Panc1 (cell line): ENCODE results near the gene SFI1. TPM values are rescaled to one million over a fixed set of nuclear protein-coding genes. Genes with fewer than 3 reads are reported as not detected.

ENCODE experiments used
- ATAC-seq: fragments of 200-7000 bp; cut with Tn5 transposase; 2 replicates; pipeline ENCODE4 v1.9.1; 2020; ENCODE audit warnings: mild to moderate bottlenecking, moderate library complexity
- BruUV-seq: library from RNA; stranded (reverse); fragments of 400-500 nt; replicated peaks from 2 replicates; lab custom pipeline; 2021; lab: Mats Ljungman, UMichigan
- CTCF ChIA-PET: fragments of 300-600 bp; sonication (Branson Sonifier 250); formaldehyde crosslinking; loops from one replicate; lab custom pipeline; 2022; ENCODE audit warnings: antibody characterized with exemption; lab: Charles Lee
- POLR2A ChIA-PET: fragments of 300-600 bp; sonication (Branson Sonifier 250); formaldehyde crosslinking; loops from one replicate; lab custom pipeline; 2022; ENCODE audit warnings: antibody characterized with exemption; lab: Charles Lee
- DNase-seq: peaks from one replicate; pipeline ENCODE4 v3.0.0-alpha.2; 2010; ENCODE audit warnings: low read depth, low spot score
- H3K27ac ChIP-seq: 2 replicates; pipeline ENCODE4 v1.5.1; 2011; ENCODE audit warnings: mild to moderate bottlenecking, low read length, inconsistent platforms
- H3K27me3 ChIP-seq: fragments of 200-500 bp; sonication (Bioruptor generic); 2 replicates; pipeline ENCODE4 v1.6.0; 2014; ENCODE audit warnings: low read length, inconsistent platforms; ENCODE audit not compliant: control insufficient read depth, insufficient read depth
- H3K36me3 ChIP-seq: fragments of 200-500 bp; sonication (Bioruptor generic); 2 replicates; pipeline ENCODE4 v1.5.1; 2014; ENCODE audit warnings: inconsistent platforms, mild to moderate bottlenecking, low read length, moderate library complexity; ENCODE audit not compliant: control insufficient read depth, insufficient read depth
- H3K4me1 ChIP-seq: 2 replicates; pipeline ENCODE4 v1.5.1; 2011; ENCODE audit warnings: inconsistent platforms, mild to moderate bottlenecking, low read length, moderate library complexity; ENCODE audit not compliant: control insufficient read depth, insufficient read depth
- H3K4me3 ChIP-seq, 2 experiments: 2 replicates each; pipeline ENCODE4 v1.5.1; 2011 to 2012; ENCODE audit warnings: low read depth in 2 of 2, low read length in 2 of 2, mild to moderate bottlenecking in 2 of 2, inconsistent platforms in 1 of 2, moderate library complexity in 1 of 2
- H3K9me3 ChIP-seq: fragments of 200-500 bp; sonication (Bioruptor generic); 2 replicates; pipeline ENCODE4 v1.5.1; 2014; ENCODE audit warnings: low read depth, mild to moderate bottlenecking, inconsistent platforms, low read length, moderate library complexity; ENCODE audit not compliant: control insufficient read depth, insufficient read depth
- POLR2AphosphoS5 ChIP-seq: IDR thresholded peaks from 2 replicates; pipeline ENCODE4 v1.6.1; 2012; ENCODE audit warnings: mild to moderate bottlenecking, low read depth, low read length, moderate library complexity
- REST ChIP-seq, 2 experiments: IDR thresholded peaks; 2 replicates each; pipeline ENCODE4 v1.6.1; 2011 to 2012; ENCODE audit warnings: low read depth in 2 of 2, control low read depth in 1 of 2, low read length in 1 of 2, mild to moderate bottlenecking in 1 of 2, moderate library complexity in 1 of 2; ENCODE audit not compliant: insufficient read depth in 1 of 2
- SIN3A ChIP-seq: IDR thresholded peaks from 2 replicates; pipeline ENCODE4 v1.6.1; 2012; ENCODE audit warnings: low read depth, mild to moderate bottlenecking, low read length, moderate library complexity, borderline replicate concordance; ENCODE audit not compliant: insufficient read depth
- TCF7L2 ChIP-seq: IDR thresholded peaks from 2 replicates; pipeline ENCODE4 v1.6.1; 2011; ENCODE audit warnings: mild to moderate bottlenecking, low read depth, low read length, inconsistent platforms
- in situ Hi-C: cut with HindIII; loops from 2 replicates; pipeline ENCODE4 v1.10.0; 2016; ENCODE audit warnings: low sequenced_read_pairs, low pct_unique_long_range_greater_than_20kb
- intact Hi-C: fragments of 100-400 bp; cut with micrococcal nuclease; formaldehyde crosslinking; loops from one replicate; pipeline ENCODE4 v1.10.0; 2022; ENCODE audit not compliant: unreplicated experiment
- total RNA-seq: library from RNA; stranded (reverse); gene quantifications from one replicate; pipeline ENCODE4 v1.2.1, GENCODE V29; 2021; ENCODE audit not compliant: unreplicated experiment
- TF ChIP-seq, protein P1 (sequence below): fragments of 450-650 bp; IDR thresholded peaks from 2 replicates; pipeline ENCODE4 v1.5.1; 2017; ENCODE audit warnings: mild to moderate bottlenecking

SFI1 gene
- total RNA-seq, 1 experiment from 2014 or later: 29.9 TPM

DNA sequence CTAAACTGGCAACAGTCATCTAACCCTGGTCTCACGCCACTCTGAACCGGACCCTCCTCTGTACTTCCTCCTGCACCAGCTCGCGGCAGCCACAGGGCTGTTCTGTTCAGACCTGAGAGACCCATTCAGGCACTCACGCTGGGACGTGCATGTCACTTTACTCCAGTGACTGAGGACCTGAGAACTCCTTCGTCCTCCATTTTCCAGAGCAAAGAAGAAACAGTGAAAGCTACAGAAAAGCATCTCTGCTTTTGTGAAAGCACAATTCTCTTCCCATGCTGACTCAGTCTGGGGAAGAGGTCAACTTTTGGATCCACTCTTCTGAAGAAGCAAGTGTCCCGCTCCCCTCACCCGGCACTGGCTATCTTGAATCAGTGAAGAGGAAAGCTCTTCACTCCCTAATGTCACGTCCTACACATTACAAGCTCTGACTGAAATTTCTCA is 141.1 kb downstream of the SFI1 start:
- TF ChIP-seq SIN3A (no peak), POLR2AphosphoS5 (no peak)
- no peak for DNase-seq
- Histone ChIP-seq H3K27ac (no peak overlapping the region), H3K4me1 (no peaks in the 10 kb centered on the region; the same call in 1 of the 2 replicates), H3K4me3 (no peak overlapping the region), H3K36me3 (no peaks in the 10 kb centered on the region), H3K27me3 (no peaks in the 10 kb centered on the region), H3K9me3 (no peaks in the 10 kb centered on the region)
- in situ Hi-C loops: no loop called here
- BruUV-seq: no TSS peak
- POLR2A ChIA-PET: no interaction called here
- intact Hi-C loops: loop anchor here (10.0 kb wide), 1 partner anchor 73 kb away; no protein-coding TSS in a partner anchor
- CTCF ChIA-PET: interaction anchor here (1.0 kb wide), 1 partner anchor 28 kb away, joined by 9 read pairs; no protein-coding TSS in a partner anchor
- no peak for ATAC-seq

DNA sequence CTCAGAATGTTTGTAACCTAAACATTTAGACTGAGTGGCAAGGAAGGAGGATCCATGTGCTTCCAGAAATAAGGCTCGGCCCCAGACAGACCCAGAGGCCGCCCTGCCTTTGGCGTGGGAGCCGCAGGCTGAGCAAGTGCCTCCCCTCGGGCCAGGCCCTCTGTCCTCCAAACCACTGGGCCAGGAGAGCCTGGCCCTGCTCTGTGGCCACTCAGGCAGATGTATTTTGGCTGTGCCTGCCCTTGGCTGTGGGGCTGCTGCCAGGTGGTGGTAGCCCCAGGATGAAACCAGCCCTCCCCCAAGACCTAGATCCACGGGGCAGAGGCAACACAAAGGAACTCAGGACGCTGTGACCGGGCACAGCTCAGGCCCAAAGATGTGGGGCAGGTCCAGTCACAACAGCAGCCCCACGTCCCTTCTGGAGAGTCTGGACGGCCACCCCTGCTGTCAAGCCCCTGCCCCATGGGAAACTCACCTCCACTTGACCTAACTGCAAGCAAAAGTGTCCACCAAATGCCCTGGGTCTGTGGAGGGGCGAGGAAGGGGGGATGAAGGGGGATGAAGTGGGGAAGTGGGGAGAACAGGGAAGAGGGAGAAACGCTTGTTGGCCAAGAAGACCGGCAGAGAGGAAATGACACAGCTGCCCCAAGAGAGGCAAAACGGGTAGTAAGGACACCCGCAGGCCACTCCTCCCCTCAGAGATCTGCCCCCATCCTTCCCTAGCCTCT is 141.7 kb downstream of the SFI1 start:
- intact Hi-C loops (loop anchor here (10.0 kb wide), 1 partner anchor 73 kb away; no protein-coding TSS in a partner anchor), in situ Hi-C loops (no loop called here)
- Histone ChIP-seq H3K9me3 (no peaks in the 10 kb centered on the region), H3K36me3 (no peaks in the 10 kb centered on the region), H3K4me3 (no peak overlapping the region), H3K27me3 (no peaks in the 10 kb centered on the region), H3K27ac (no peak overlapping the region), H3K4me1 (no peaks in the 10 kb centered on the region; the same call in 1 of the 2 replicates)
- no peak for ATAC-seq
- TF ChIP-seq TCF7L2: no peak
- TF ChIP-seq, protein P1, sequence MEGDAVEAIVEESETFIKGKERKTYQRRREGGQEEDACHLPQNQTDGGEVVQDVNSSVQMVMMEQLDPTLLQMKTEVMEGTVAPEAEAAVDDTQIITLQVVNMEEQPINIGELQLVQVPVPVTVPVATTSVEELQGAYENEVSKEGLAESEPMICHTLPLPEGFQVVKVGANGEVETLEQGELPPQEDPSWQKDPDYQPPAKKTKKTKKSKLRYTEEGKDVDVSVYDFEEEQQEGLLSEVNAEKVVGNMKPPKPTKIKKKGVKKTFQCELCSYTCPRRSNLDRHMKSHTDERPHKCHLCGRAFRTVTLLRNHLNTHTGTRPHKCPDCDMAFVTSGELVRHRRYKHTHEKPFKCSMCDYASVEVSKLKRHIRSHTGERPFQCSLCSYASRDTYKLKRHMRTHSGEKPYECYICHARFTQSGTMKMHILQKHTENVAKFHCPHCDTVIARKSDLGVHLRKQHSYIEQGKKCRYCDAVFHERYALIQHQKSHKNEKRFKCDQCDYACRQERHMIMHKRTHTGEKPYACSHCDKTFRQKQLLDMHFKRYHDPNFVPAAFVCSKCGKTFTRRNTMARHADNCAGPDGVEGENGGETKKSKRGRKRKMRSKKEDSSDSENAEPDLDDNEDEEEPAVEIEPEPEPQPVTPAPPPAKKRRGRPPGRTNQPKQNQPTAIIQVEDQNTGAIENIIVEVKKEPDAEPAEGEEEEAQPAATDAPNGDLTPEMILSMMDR: no peak
- TF ChIP-seq REST (IDR thresholded peaks at IDR 0.05; ENCODE audit: insufficient read depth in 1 of 2, low read depth in 2 of 2, low read length in 1 of 2): no peak
- no peak for TF ChIP-seq SIN3A
- no peak for TF ChIP-seq POLR2AphosphoS5
- CTCF ChIA-PET: interaction anchor here (0.7 kb wide), 1 partner anchor 109 kb away, joined by 8 read pairs; no protein-coding TSS in a partner anchor
- POLR2A ChIA-PET: no interaction called here
- DNase-seq: no peak
- no TSS peak for BruUV-seq
